ENCODE results near the gene TNFSF12.
"Not testable (repeated sequence)": the region's sequence is repeated elsewhere in the genome, so short reads cannot be mapped to it uniquely, and the experiment has no call there.

The TNFSF12 gene

DNA sequence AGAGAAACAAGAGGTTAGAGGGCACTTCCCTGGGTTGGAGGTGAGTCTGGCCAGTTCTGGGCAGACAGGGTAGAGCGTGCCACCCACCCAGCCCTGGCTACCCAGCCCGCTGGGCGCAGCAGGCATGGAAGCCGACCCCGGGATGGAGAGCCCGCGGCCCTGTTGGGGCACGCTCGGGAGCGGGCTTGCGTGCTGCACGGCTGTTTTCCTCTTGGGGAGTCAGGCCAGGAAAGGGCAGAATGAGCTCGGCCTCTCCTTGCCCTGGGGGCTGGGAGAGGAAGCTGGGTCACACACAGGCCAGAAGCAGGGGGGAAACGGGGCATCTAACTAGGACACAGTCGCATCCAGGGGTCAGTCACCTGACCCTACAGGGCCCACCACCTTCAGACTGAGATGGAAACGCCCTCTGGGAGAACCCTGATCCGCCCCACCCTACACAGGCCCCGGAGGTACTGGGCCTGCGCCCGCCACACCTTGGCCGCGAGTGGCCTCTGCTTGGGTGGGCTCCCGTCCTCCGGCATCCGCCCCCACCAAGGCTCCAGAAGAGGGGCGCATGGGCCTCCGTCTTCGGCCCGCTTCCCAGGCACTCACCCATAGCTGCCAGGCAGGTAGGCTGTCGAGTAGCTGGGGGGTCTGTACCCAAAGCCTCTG is 39.8 kb downstream of the TNFSF12 start:
- DNase-seq = no peak

- peak; percentile 61 for DNase-seq
These were observed 40.5 kb downstream of the TNFSF12 start for GRCh38 chr17:7589204-7589868.

GRCh38 chr17:7589891-7590691 is 41.2 kb downstream of the TNFSF12 start, which contains the start of gene SOX15:
Gene SOX15 (minus strand): TSS chr17:7590094. CDS start chr17:7589676, 418 bp downstream.
- DNase-seq = no peak

- DNase-seq = peak; percentile 45
These were observed 41.9 kb downstream of the TNFSF12 start for GRCh38 chr17:7590743-7591142.

GRCh38 chr17:7591596-7591995 is 42.7 kb downstream of the TNFSF12 start:
- no peak for DNase-seq

- DNase-seq = no peak
These were observed 43.7 kb downstream of the TNFSF12 start for GRCh38 chr17:7592422-7593021.

DNA sequence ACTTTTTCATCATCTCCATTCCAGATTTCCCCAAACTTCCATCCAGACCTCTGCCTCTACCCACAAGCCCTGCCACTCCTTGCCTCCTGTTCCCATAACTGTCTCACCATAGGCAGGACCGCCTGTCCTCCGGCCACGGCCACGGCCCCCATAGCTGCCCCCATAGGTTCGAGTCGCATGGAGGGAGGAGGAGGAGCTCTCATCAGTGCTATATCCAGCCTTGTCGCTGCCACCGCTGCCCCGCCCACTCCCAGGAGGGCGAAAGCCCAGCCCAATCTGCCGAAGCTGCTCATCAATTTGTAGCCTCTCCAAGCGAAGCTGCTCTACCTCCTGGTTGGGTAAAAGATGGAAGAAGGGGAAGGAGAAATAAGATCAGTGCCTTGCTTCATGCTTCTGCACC is 44.4 kb downstream of the TNFSF12 start:
- DNase-seq = no peak

- DNase-seq = not testable (repeated sequence)
These were observed 48.7 kb downstream of the TNFSF12 start for GRCh38 chr17:7597561-7597960.

DNA sequence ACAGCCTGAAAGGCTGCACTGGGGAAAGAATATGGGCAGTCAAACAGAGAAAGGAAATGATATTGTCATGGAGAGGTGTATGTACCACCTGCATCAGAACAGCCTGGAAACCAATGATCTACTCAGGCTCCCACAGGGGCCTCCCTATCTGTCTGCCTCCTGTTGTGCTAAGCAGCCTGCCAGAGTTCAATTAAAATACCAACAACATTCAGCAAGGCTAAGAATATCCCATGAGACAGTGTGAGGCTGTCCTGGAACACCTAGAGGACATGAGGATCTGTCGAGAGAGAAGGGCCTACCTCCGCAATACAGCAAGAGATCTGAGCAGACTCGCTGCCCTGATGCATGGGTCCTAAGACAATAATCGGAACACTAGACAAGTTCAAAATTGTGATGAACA is 57.4 kb downstream of the TNFSF12 start:
- no peak for DNase-seq
